Body of pancreas (tissue), 4 donors: ENCODE measurements around the gene GNG11.

Experiments
- CTCF ChIP-seq, 7 experiments: fragments of 450-650 bp in 4 of 7; fragments of 200-600 bp in 3 of 7; sonication (generic) in 3 of 7; IDR thresholded peaks; one replicate each; pipeline ENCODE4 v1.5.1; 2016 to 2019; ENCODE audit warnings: antibody characterized with exemption in 7 of 7
- POLR2A ChIP-seq, 3 donors: fragments of 450-650 bp; IDR thresholded peaks; one replicate each; pipeline ENCODE4 v1.6.1; 2016; ENCODE audit warnings: antibody characterized with exemption in 3 of 3, mild to moderate bottlenecking in 2 of 3

GRCh38 chr7:93910076-93910994 lies 11.2 kb upstream of the GNG11 start:
- TF ChIP-seq CTCF (IDR thresholded peaks at IDR 0.05) = no peak
- TF ChIP-seq POLR2A (IDR thresholded peaks at IDR 0.05) = no peak
